Lower lobe of right lung (tissue), 2 donors: Measurements from ENCODE around the gene HOXB3. TPM values are rescaled to one million over a fixed set of nuclear protein-coding genes. Genes with fewer than 3 reads are reported as not detected.

Experiments
- ATAC-seq, 2 donors: fragments of 200-7000 bp; cut with Tn5 transposase; one replicate each; pipeline ENCODE4 v1.9.1; 2020 to 2022; ENCODE audit warnings: mild to moderate bottlenecking in 2 of 2, moderate library complexity in 2 of 2
- DNase-seq: peaks from one replicate; pipeline ENCODE4 v3.0.0-alpha.2; 2020
- H3K27ac ChIP-seq: fragments of 200-600 bp; one replicate; pipeline ENCODE4 v1.8.0; 2022
- H3K27me3 ChIP-seq: fragments of 200-600 bp; one replicate; pipeline ENCODE4 v1.8.0; 2022; ENCODE audit warnings: low read depth
- H3K36me3 ChIP-seq: fragments of 200-600 bp; one replicate; pipeline ENCODE4 v1.8.0; 2022; ENCODE audit warnings: mild to moderate bottlenecking
- H3K4me1 ChIP-seq: fragments of 200-600 bp; one replicate; pipeline ENCODE4 v1.8.0; 2022
- H3K4me3 ChIP-seq: fragments of 200-600 bp; one replicate; pipeline ENCODE4 v1.8.0; 2022; ENCODE audit warnings: mild to moderate bottlenecking
- H3K9me3 ChIP-seq: fragments of 200-600 bp; one replicate; pipeline ENCODE4 v1.8.0; 2022
- intact Hi-C: fragments of 100-400 bp; cut with DNase I; formaldehyde crosslinking; loops from one replicate; pipeline ENCODE4 v1.11.0; 2022
- total RNA-seq: library from RNA; stranded (reverse); fragmentation: NEBNext Ultra II Directional; extraction: Animal tissue kit (Norgen Biotek cat#: 25700); gene quantifications from one replicate; pipeline ENCODE4 v1.2.1, GENCODE V29; 2021
- TF ChIP-seq, protein P1 (sequence below): fragments of 200-600 bp; IDR thresholded peaks from one replicate; pipeline ENCODE4 v1.8.0; 2022; ENCODE audit warnings: antibody characterized with exemption, mild to moderate bottlenecking
- donor health status: DM: no; HTN: yes; CAD: no; lungs with severe emphysema.

HOXB3 gene
- total RNA-seq, 1 donor from 2014 or later, result 11.3 TPM

DNA sequence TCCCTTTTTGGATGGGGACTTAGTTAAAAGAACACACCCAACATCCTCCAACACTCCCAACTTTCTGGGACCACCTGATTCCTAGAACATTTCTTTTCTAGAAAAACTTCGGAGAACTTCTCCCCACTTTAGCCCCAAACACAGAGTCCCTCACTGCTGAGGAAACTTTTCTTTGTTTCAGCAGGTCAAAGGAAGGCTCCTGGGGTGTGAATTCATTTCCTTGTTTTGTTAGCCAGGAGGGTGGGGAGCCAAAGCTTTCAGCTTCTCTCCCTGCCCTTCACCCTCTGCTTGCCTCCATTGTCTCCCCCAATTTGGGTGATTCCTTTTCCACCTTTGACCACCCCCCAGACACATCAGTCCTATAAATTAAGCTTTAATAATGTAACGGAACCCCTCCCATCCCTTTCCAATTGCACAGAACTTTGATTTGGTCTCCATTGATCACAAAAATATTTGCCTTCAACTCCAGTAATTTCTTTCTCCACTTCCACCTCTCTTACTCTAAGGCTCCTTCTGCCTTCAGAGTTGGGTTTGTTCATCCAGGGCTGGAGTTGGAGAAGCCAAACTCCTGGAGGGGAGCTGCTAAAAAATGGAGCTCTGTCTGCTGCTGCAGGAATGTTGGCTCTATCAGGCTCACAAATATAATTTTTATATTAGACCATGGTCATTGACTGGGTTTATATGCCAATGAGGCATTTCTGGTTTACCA, 22.2 kb downstream of the HOXB3 start:
- H3K36me3 ChIP-seq, result no peaks in the 10 kb centered on the region
- ATAC-seq, result no peak
- TF ChIP-seq, protein P1, sequence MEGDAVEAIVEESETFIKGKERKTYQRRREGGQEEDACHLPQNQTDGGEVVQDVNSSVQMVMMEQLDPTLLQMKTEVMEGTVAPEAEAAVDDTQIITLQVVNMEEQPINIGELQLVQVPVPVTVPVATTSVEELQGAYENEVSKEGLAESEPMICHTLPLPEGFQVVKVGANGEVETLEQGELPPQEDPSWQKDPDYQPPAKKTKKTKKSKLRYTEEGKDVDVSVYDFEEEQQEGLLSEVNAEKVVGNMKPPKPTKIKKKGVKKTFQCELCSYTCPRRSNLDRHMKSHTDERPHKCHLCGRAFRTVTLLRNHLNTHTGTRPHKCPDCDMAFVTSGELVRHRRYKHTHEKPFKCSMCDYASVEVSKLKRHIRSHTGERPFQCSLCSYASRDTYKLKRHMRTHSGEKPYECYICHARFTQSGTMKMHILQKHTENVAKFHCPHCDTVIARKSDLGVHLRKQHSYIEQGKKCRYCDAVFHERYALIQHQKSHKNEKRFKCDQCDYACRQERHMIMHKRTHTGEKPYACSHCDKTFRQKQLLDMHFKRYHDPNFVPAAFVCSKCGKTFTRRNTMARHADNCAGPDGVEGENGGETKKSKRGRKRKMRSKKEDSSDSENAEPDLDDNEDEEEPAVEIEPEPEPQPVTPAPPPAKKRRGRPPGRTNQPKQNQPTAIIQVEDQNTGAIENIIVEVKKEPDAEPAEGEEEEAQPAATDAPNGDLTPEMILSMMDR, result no peak
- peaks cover 31% of the 10 kb centered on the region for H3K4me1 ChIP-seq
- peak overlapping the region; percentile 13 for H3K4me3 ChIP-seq
- H3K9me3 ChIP-seq, result no peaks in the 10 kb centered on the region
- intact Hi-C loops, result no loop called here
- H3K27me3 ChIP-seq, result peaks cover 82% of the 10 kb centered on the region
- H3K27ac ChIP-seq, result peak overlapping the region; percentile 49
- DNase-seq, result no peak

DNA sequence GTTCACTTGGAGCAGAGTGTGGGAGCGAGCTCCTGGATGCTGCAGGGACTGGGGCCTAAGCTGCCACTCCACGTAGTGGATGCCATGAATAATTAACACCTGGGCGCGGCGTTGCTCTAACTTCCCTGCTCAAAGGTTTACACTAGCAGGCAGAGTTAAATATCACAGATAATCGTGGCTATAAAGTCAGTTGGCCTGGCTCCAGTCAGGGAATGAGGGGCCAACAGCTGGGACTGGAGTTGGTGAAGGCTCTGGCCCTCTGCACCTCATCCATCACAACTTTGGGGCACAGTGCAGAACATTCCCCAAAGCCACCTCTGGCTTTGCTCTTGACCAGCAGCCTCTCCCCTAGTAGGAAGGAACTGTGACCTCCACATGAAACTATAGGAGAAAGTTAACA, 22.8 kb downstream of the HOXB3 start:
- TF ChIP-seq, protein P1, result no peak
- H3K9me3 ChIP-seq, result no peaks in the 10 kb centered on the region
- peaks cover 37% of the 10 kb centered on the region for H3K4me1 ChIP-seq
- no peak for ATAC-seq
- no peak for DNase-seq
- no peak overlapping the region for H3K4me3 ChIP-seq
- H3K27me3 ChIP-seq, result peaks cover 80% of the 10 kb centered on the region
- H3K36me3 ChIP-seq, result no peaks in the 10 kb centered on the region
- intact Hi-C loops, result no loop called here
- peak overlapping the region; percentile 49 for H3K27ac ChIP-seq

DNA sequence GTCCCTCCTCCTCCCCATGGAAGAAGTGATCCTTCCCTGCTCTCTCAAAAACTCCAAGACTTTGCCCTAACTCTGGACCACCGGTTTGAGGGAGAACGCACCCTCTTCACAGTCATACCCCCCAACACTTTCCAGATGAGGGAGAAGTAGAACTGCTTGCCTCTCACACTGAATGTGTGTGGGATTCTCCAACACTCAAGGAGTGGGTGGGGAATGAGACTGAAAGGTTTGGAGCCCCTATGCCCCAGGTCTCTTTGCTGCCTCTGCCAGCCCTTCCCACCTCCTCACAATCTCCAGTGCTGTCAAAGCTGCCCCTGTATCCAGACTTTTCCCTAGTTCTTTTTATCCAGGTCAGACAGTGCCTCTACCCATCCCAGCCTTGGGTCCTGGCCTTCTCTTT, 23.3 kb downstream of the HOXB3 start:
- ATAC-seq (no peak), DNase-seq (no peak)
- intact Hi-C loops, result no loop called here
- Histone ChIP-seq H3K4me1 (peaks cover 42% of the 10 kb centered on the region), H3K4me3 (no peak overlapping the region), H3K9me3 (no peaks in the 10 kb centered on the region), H3K27me3 (peaks cover 80% of the 10 kb centered on the region), H3K27ac (no peak overlapping the region), H3K36me3 (no peaks in the 10 kb centered on the region)
- TF ChIP-seq, protein P1, result no peak

DNA sequence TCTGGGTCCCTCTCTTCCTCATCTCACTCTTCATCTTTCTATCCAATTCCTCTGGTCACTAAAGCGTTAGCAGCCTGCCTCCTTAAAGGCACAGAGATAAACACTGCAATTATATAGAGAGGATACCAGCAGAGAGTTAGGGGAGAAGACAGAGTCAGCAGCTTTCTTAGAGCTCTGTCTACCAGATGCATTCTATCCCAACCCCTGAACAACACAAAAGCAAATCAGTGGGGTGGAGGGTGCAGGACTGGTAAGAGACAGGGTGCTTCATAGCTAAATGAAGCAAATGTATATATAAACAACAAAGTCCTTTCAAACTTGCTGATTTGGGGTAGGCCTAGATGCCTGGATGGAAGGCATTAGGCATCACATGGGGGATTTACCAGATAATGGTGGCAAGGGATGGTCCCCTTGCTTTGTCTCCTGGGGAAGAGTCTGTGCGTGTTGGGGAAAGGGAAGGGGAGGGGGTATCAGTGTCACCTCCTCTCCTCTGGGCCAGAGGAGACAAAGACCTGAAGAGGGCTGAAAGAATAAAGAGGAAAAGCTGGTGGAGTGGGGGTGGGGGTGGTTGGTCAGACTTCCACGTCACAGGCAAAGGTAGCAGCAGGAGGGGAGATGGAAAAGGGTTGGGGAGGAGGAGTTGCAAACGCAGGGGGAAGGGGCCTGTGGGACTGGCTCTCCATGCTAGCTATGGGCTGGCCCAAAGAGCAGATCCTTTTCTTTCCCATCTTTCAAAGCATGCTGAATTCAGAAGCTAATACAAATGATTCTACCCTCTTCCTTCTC, 23.9 kb downstream of the HOXB3 start:
- intact Hi-C loops, result no loop called here
- Histone ChIP-seq H3K4me1 (peaks cover 47% of the 10 kb centered on the region), H3K36me3 (no peaks in the 10 kb centered on the region), H3K27ac (no peak overlapping the region), H3K27me3 (peaks cover 77% of the 10 kb centered on the region), H3K9me3 (no peaks in the 10 kb centered on the region), H3K4me3 (no peak overlapping the region)
- DNase-seq, result no peak
- ATAC-seq, result no peak
- TF ChIP-seq, protein P1, result no peak

DNA sequence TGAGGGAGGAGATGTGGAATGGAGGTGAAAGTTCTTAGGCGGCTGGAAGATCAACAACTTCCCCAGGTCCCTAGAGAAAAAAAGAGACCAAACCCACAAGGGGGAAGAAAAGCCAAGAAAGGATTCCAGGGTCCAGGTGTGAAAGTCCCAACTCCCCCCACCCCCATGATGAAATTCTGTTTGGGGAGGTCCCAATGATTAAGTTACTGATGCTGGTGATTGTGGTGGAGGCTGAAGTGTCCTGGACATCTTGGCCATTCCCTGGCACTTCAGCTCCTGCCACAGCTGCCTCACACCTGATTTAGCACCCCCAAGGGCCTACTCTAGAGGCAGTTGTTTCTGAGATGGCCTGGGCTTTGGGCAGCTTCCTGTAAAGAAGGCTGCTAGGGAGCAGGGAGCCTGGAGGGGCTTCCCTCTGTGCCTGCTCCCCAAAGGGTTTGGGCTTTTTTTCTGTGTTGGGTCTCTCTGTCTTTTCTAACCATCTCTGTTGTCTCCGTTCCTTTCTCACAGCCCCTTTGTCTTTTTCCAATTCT, 25.0 kb downstream of the HOXB3 start:
- Histone ChIP-seq H3K4me3 (peak overlapping the region; percentile 39), H3K9me3 (no peaks in the 10 kb centered on the region), H3K36me3 (no peaks in the 10 kb centered on the region), H3K4me1 (peaks cover 47% of the 10 kb centered on the region), H3K27me3 (peaks cover 67% of the 10 kb centered on the region), H3K27ac (peak overlapping the region; percentile 65)
- DNase-seq (no peak), ATAC-seq (no peak)
- TF ChIP-seq, protein P1, result no peak
- intact Hi-C loops, result no loop called here
